ENCODE results near the gene FREM1.

FREM1 gene

GRCh38 chr9:14752871-14753270 lies 157.4 kb downstream of the FREM1 start:
- no peak for DNase-seq

GRCh38 chr9:14752271-14752670 lies 158.0 kb downstream of the FREM1 start:
- DNase-seq = peak; percentile 38

GRCh38 chr9:14750821-14751220 lies 159.4 kb downstream of the FREM1 start:
- no peak for DNase-seq

DNA sequence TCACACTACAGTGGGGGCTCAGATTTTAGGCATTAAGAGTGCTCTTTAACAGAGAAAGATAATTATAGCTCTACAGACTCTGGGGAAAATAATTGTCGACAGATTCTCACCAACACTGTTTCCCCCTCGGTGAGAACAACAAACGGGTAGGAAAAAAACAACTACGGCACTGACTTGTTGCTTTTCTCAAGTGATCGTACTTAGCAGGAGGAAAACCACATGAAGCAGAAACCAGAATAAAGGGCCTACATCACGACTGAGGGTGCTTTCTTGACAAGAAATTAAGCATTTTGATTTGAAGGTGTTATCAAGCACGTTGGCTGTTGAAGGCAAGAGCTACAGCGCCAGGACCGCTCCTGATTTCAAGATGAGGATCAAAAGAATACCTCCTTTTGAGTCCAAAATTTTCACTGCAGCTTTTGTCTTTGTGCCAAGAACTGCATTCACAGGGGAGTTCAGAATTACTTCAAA lies 160.5 kb downstream of the FREM1 start:
- DNase-seq = no peak

DNA sequence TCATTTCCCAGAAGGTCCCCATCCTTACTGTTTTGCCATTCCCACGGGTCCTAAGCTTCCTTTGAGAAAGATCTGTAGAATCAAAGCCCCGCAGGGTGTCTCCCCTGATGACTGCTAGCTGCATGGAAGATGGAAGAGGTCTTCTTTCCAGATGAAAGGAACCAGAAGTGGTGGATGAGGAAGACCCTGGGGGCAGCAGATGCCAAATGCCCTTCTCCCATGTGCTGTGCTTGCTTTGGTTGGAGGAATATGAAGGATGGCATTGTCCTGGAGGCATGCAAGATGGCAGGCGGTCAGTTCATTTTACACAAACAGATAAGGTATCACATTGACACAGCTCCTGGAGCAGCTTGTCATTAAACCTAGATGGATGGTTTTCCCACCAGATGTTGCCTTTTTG lies 161.9 kb downstream of the FREM1 start:
- DNase-seq = no peak

DNA sequence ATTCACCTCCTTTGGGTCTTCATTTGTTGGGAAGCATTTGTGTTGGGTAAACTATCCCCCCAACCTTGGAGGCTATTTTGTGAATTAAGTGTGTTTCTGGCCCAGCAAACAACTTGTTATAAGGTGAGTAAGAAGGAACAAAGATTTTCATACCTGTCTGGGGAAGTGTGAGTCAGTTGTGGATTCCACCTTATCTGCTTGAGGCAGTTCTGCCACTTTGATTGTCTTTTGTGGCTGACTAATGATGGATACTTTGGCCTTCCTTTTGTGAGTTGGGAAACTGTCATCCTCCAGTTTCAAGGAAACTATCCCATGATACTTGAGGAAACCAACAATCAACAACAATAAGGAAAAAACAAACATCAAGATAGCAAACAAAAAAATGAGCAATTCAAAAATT lies 163.1 kb downstream of the FREM1 start:
- no peak for DNase-seq

DNA sequence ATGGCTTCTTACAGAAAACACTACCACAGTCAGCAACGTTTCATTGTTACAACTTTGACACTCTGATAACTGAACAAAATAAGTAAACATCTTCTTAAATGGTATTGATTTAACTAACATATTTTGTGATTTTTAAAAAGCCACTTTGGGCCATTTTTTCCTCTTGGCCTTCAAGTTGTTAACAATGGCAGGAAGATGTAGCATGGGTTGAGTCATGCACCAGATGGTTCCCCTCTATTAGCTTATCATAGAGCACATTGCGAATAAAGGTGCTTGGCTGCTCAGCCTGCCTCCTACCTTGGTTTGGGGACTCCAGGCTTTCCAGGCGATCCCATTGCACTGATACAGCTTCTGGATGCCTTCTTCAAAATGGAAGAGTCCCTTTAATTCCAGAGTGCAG lies 163.6 kb downstream of the FREM1 start:
- no peak for DNase-seq

DNA sequence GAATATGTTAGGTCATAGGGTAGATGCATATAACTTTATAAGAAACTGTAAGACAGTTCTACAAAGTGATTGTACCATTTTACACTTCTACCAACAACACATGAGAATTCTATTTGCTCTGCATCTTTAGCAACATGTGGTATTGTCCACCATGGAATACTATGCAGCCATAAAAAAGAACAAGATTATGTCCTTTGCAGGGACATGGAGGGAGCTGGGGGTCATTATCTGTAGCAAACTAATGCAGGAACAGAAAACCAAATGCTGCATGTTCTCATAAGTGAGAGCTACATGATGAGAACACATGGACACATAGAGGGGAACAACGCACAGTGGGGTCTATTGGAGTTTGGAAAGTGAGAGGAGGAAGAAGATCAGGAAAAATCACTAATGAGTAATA lies 165.5 kb downstream of the FREM1 start:
- no peak for DNase-seq

DNA sequence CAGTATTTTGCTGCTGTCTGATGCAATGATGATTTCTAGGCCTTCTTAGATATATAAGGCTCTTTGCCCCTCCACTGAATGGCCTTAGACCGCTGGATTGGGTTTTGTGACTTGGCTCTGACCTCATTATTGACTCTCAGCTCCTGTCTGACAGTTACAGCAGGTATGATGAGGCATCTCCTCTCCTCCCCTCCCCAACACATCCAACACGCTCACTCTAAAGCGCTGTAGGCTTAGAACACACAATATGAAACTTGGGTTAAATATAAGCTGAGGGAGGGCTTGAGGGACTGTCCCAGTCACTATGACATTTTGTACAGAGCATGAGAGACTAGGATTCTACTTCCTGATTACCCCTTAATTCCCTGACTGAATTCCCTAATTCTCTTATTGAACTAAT lies 168.9 kb downstream of the FREM1 start:
- DNase-seq = no peak

DNA sequence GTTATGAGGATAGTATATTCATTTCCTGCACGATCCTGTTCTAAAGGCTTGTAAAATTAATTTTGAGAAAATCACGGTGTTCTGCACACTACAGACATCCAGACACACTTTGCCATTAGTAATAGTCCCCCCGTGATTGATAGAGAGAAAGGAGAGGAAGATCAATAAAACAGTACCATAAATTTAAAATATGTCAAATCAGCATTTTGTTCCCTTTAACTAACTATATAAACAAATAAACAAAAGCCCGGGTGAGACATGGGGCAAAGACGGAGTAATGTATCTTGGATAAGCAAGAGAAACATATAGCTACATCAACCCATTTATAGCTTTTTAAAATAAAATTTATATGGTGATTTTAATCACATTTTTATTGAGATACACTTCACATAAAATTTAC lies 177.1 kb downstream of the FREM1 start:
- DNase-seq = no peak

DNA sequence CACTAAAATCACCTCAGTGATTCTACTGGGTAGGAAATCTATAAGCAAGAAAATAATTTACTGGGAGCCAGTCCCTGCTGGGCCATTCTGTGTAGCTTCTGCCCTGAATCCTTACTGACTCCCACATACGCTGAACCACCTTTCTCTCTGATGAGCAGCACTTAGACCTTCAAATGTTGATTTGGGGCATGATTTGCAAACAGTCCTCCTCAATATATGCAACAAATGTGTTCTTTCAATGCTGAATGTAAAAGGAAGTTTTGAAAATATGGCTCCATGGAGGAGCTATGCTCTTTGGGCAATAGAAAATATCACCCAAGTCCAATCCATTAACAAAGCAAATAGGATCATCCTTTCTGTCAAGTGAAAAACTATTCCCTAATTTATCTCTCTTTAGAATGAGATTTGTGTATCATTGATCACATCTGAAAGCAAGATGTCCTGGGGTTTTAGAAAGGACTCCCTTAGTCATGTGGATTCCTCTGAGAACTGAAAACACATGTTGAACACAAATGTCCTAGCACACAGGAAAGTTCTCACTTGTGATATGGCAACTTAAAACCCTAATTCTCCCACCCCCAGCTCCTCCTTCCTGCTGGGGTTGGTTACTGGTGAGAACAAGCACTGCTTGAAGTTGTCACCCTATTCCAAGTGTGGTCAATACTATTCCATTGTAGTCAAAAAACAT lies 178.8 kb downstream of the FREM1 start:
- no peak for DNase-seq

DNA sequence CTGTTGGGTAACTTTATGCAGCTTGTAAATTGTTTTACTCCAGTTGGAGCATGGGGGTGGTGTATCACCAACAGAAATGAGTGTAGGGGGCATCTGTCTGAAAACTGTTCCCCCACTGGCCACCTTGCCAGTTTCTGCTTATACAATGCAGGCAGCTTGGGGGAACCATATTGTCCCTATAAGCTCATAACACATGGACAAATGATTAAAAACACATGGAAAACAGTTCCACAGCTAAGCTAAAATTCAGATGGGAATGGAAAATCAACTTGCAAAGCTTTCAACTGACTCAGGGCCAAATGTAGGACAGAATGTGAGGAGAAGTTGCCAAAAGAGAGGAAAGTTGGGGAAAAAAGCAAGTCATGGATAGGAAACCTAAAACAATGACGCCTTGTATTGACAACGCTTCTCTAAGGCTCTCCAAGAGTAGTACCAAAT lies 179.7 kb downstream of the FREM1 start:
- DNase-seq = no peak

GRCh38 chr9:14723301-14723700 lies 186.9 kb downstream of the FREM1 start:
- DNase-seq = no peak

GRCh38 chr9:14722391-14723035 lies 187.7 kb downstream of the FREM1 start, which contains the start of gene CER1:
Gene CER1, minus strand, starts transcription at chr9:14722733. Its CDS starts 61 bp downstream, at chr9:14722672.
- no peak for DNase-seq

- DNase-seq = no peak
Measured at GRCh38 chr9:14719231-14719923, 190.9 kb downstream of the FREM1 start.

DNA sequence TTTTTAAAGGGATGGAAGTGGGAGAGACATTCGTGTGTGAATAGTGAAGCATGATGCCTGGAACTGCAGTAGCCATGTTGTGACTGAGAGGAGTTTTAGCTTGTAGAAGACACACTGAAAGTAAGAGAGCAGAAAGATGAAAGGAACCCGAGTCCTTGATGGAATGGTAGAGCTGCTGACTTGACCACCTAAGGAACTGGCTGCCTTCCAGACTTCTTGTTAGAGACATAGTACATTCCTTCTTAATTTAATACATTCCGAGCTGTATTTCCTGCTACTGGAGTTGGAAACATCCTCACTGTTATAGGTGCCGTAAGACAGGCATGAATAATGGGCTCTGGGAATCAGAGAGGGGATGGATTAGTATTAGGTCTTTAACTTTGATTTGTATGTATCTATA lies 195.1 kb downstream of the FREM1 start:
- no peak for DNase-seq

GRCh38 chr9:14713187-14713767 lies 197.0 kb downstream of the FREM1 start:
- DNase-seq = no peak

DNA sequence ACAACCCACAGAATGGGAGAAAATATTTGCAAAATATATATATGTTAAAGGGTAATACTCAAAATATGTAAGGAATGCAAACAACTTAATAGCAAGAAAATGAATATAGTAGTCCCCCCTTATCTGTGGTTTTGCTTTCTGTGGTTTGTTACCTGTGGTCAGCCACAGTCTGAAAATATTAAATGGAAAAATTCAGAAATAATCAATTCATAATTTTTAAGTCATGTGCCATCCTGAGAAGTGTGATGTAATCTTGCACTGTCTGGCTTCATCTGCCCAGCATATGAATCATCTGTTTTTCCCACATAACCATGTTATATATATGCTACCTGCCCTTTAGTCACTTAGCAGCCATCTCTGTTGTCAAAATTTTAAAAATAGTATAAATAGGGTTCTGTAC lies 199.4 kb downstream of the FREM1 start:
- no peak for DNase-seq

DNA sequence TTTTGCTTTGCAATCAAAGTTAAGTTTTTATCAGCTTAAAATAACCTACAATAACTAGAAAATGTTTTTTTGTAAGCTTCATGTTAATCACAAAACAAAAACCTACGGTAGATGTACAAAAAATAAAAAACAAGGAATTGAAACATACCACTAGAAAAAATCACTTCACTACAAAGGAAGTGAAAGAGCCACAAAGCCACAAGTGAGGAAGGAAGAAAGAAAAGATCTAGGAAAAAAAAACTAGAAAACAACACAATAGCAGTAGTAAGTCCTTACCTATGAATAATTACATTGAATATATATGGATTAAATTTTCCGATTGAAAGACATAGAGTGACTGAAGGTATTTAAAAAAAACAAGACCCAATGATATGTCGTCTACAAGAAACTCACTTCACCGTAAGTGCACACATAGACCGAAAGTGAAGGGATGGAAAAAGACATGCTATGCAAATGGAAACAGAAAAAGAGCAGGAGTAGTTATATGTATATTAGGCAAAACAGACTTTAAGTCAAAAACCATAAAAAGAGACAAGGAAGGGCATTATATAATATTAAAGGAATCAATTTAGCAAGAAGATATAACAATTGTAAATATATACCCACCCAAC lies 203.6 kb downstream of the FREM1 start:
- DNase-seq = no peak

GRCh38 chr9:14705079-14705478 lies 205.1 kb downstream of the FREM1 start:
- no peak for DNase-seq

DNA sequence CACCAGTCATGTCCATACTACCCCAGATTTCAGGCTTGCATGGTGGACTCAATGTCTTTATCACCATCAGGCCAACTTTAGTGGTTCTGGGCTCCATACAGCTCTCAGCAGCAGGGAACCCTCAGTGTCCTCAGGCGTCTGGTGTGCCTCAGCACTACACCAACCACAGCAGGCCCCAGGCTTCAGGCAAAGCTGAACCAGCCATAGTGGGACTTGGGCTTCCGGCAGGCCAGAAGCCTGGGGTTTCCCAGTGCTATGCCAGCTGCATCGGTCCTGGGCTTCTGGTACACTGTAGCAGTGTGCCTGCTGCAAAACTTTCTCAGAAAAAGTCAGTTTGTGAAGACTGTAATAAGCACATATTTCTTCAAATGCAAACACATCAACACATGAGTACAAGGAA lies 205.9 kb downstream of the FREM1 start:
- DNase-seq = no peak

DNA sequence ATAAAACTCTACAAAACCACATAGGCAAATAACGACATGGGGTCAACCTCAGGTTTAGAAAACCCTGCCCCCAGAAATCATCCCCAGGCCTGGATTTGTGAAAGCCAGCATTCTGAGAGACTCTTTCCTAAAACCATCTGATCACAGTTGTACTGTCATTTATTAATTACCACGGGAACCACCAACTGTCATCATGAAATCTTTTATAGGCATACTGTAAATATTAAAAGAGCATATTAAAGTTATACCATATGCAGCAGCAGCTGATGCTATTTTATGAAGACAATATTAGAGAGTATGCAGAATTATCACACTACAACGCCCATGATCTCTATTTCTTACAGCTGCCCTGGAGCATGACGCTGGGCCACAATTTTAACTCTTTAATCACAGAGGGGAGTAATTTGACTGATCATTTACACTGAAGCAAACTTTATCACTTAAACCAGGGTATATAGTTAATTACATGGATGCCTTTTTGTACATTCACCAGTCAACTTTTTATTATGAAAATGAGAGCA lies 208.0 kb downstream of the FREM1 start:
- no peak for DNase-seq

Measured in NCI-H524 treated with DMSO at 0.1 percent for 48 hours (cell line).